NT2/D1 (cell line): ENCODE data around the gene RNASE11.

Source experiments
- DNase-seq: peaks from one replicate; pipeline ENCODE4 v3.0.0-alpha.2; 2011; ENCODE audit warnings: low read depth, low spot score
- H3K27me3 ChIP-seq: 2 replicates; pipeline ENCODE4 v1.6.0; 2011; ENCODE audit warnings: mild to moderate bottlenecking; ENCODE audit not compliant: insufficient read length, insufficient read depth
- H3K36me3 ChIP-seq: 2 replicates; pipeline ENCODE4 v1.6.1; 2011; ENCODE audit warnings: mild to moderate bottlenecking, low read length, mixed read lengths; ENCODE audit not compliant: insufficient read depth, insufficient read length
- H3K4me1 ChIP-seq: 2 replicates; pipeline ENCODE4 v1.5.1; 2011; ENCODE audit not compliant: insufficient read depth, insufficient read length
- H3K4me3 ChIP-seq: 2 replicates; pipeline ENCODE4 v1.5.1; 2011; ENCODE audit warnings: low read depth; ENCODE audit not compliant: insufficient read length
- H3K9ac ChIP-seq: 2 replicates; pipeline ENCODE4 v1.6.0; 2011; ENCODE audit warnings: low read depth; ENCODE audit not compliant: insufficient read length
- H3K9me3 ChIP-seq: 2 replicates; pipeline ENCODE4 v1.5.1; 2011; ENCODE audit warnings: mild to moderate bottlenecking, low read length; ENCODE audit not compliant: insufficient read depth
- SUZ12 ChIP-seq: IDR thresholded peaks from 2 replicates; pipeline ENCODE4 v1.6.1; 2011; ENCODE audit not compliant: insufficient read length, insufficient read depth; ENCODE audit errors: extremely low read depth
- YY1 ChIP-seq: IDR thresholded peaks from 2 replicates; pipeline ENCODE4 v1.6.1; 2011; ENCODE audit not compliant: insufficient read length, insufficient read depth
- ZNF274 ChIP-seq: IDR thresholded peaks from 2 replicates; pipeline ENCODE4 v1.6.1; 2011; ENCODE audit warnings: mild to moderate bottlenecking, low read depth, low read length

Gene RNASE11

GRCh38 chr14:20539906-20540305, 47.9 kb downstream of the RNASE11 start:
- Histone ChIP-seq H3K27me3 (no peaks in the 10 kb centered on the region), H3K9me3 (no peaks in the 10 kb centered on the region), H3K4me1 (no peaks in the 10 kb centered on the region), H3K9ac (no peak overlapping the region), H3K4me3 (no peak overlapping the region), H3K36me3 (no peaks in the 10 kb centered on the region)
- no peak for DNase-seq
- TF ChIP-seq ZNF274 (no peak), SUZ12 (no peak), YY1 (no peak)
